DMS53 treated with DMSO at 0.1 percent for 48 hours (cell line): Measurements from ENCODE around the gene GPR150.
A peak's percentile ranks its signal among the peaks of the same experiment; 100 is the strongest.
"Not testable (repeated sequence)": the region's sequence is repeated elsewhere in the genome, so short reads cannot be mapped to it uniquely, and the experiment has no call there.

Experiments used
- DNase-seq: peaks from one replicate; lab custom pipeline; 2025; ENCODE audit not compliant: unreplicated experiment; lab: John Stamatoyannopoulos, UW

Gene GPR150

GRCh38 chr5:95621839-95622629 is 2.1 kb downstream of the GPR150 start:
- no peak for DNase-seq

GRCh38 chr5:95623706-95624105 is 3.8 kb downstream of the GPR150 start:
- DNase-seq: no peak

GRCh38 chr5:95624368-95624767 is 4.5 kb downstream of the GPR150 start:
- DNase-seq: no peak

GRCh38 chr5:95626701-95627100 is 6.8 kb downstream of the GPR150 start:
- no peak for DNase-seq

- no peak for DNase-seq
Observed at GRCh38 chr5:95627971-95628810, 8.3 kb downstream of the GPR150 start.

GRCh38 chr5:95628933-95629332 is 9.0 kb downstream of the GPR150 start:
- no peak for DNase-seq

- DNase-seq: no peak
Observed at GRCh38 chr5:95630394-95630917, 10.6 kb downstream of the GPR150 start.

GRCh38 chr5:95631255-95631958 is 11.5 kb downstream of the GPR150 start:
- no peak for DNase-seq

GRCh38 chr5:95631991-95632675 is 12.2 kb downstream of the GPR150 start:
- DNase-seq: no peak

- not testable (repeated sequence) for DNase-seq
Observed at GRCh38 chr5:95632942-95633341, 13.1 kb downstream of the GPR150 start.

- DNase-seq: no peak
Observed at GRCh38 chr5:95633671-95634070, 13.8 kb downstream of the GPR150 start.

- DNase-seq: no peak
Observed at GRCh38 chr5:95634081-95634480, 14.2 kb downstream of the GPR150 start.

- DNase-seq: no peak
Observed at GRCh38 chr5:95638632-95639031, 18.7 kb downstream of the GPR150 start.

- no peak for DNase-seq
Observed at GRCh38 chr5:95641741-95642220, 21.9 kb downstream of the GPR150 start.

- DNase-seq: no peak
Observed at GRCh38 chr5:95643152-95643551, 23.3 kb downstream of the GPR150 start.

GRCh38 chr5:95644351-95645042 is 24.6 kb downstream of the GPR150 start:
- DNase-seq: peak; percentile 60

GRCh38 chr5:95646226-95646568 is 26.3 kb downstream of the GPR150 start:
- DNase-seq: not testable (repeated sequence)

GRCh38 chr5:95646569-95647431 is 26.9 kb downstream of the GPR150 start, which contains the start of gene RFESD:
Gene RFESD, plus strand, starts transcription at chr5:95646777. Its CDS starts 5,495 bp downstream, at chr5:95652272.
- peak; percentile 98 for DNase-seq
